LHCN-M2 (cell line): ENCODE data around the gene RNF31. TPM values are rescaled to one million over a fixed set of nuclear protein-coding genes. Genes with fewer than 3 reads are reported as not detected.
"Not testable (repeated sequence)": the region's sequence is repeated elsewhere in the genome, so short reads cannot be mapped to it uniquely, and the experiment has no call there.

Experiments
- DNase-seq: peaks from one replicate; pipeline ENCODE4 v3.0.0-alpha.2; 2012; ENCODE audit warnings: low read depth
- polyA plus RNA-seq: library from polyadenylated mRNA; unstranded; fragments of >200 nt; gene quantifications from one replicate; pipeline ENCODE4 v1.2.1, GENCODE V29; 2012; ENCODE audit warnings: missing spikeins
- total RNA-seq: library from RNA; depleted of rRNA; stranded (reverse); fragments of >200 nt; gene quantifications from 2 replicates; pipeline ENCODE4 v1.2.3, GENCODE V29; 2014; rRNA removed

The RNF31 gene
- total RNA-seq: 44.2 and 82.1 TPM in 2 replicates
- polyA plus RNA-seq: 36.6 TPM

DNA sequence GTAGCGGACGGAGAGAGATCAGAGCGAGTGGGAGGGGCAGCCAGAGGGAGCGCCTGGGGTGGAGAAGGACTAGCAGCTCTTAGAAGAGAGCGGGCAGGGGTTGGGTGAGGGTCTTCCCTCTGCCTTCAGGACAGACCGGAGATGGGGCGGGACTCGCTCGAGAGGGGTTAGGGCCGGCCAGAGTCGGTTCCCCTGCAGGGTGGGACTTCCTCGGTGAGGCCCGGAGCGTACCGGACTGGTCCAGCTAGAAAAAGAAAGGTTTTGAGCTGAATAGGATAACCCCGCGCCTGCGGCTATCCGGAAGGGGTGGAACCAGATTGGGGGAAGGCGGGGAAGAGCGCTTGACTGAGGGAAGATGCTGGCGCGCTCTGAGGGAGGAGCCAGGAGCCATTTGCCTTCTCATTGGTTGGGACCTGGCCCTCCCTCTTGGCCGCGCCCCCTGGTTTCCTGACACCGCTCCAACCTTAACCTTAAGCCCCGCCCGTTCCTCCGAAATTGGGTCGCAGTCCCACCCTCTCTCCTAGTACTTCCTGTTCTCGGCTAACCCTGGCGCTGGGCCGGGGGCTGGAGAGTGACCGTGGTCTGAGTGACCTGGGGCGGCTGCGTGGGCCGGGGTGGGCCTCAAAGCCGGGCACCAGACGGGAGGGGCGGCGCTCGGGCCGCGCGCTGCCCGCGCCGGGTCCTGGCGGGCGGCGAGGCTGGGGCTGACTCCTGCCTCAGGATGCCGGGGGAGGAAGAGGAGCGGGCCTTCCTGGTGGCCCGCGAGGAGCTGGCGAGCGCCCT is at the start of gene RNF31:
TSS of gene RNF31 (plus strand) at position 521 of the 783 bp plus-strand sequence. CDS start at position 722, 201 bp downstream.
- peak; percentile 97 for DNase-seq

DNA sequence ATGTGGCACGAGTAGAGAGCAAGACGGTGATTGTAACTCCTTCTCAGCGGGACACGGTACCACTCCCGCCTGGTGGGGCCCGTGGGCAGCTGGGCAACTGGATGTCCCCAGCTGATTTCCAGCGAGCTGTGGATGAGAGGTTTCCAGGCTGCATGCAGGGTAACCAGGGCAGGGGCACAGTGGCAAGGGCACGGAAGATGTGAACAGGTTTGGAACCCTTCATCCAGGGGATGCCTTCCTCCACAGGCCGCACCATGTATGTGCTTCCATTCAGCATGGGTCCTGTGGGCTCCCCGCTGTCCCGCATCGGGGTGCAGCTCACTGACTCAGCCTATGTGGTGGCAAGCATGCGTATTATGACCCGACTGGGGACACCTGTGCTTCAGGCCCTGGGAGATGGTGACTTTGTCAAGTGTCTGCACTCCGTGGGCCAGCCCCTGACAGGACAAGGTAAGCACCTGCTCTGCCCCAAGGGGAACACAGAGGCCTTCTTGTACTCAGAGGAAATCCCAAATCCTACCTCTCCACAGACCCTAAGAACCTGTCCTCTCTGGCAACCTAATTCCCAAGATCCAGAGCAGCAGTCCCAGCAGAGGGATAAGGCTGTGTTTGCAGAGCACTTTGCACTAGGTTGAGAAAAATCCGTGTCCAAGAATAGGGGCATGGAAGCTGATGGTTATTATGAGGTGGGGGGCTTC is 48.9 kb upstream of the RNF31 start:
- no peak for DNase-seq

DNA sequence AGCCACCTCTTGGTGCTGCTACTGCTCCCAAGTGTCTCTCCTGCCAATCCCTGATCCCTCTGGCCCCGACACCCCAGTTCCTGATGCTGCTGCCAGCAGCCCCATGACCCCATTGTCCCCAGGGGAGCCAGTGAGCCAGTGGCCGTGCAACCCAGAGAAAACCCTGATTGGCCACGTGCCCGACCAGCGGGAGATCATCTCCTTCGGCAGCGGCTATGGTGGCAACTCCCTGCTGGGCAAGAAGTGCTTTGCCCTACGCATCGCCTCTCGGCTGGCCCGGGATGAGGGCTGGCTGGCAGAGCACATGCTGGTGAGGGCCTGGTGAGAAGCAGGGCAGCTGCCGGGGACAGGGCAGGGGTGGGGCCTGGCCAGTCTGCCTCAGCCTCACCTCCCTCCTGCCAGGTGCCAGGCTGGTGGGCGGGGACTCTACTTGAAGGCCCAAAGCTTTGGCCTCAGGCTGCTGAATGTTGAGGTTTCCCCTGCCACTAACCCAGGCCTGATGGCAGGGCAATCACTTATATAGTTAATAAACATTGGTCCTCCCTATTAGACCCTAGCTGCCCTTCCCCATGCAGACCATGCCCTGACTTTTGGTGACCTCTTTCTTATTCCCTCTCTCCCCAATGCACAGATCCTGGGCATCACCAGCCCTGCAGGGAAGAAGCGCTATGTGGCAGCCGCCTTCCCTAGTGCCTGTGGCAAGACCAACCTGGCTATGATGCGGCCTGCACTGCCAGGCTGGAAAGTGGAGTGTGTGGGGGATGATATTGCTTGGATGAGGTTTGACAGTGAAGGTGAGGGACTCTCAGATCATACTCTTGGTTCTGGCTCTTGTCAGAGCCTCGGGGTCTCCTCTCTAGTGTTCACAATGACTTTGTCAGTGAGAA is 48.1 kb upstream of the RNF31 start:
- no peak for DNase-seq

DNA sequence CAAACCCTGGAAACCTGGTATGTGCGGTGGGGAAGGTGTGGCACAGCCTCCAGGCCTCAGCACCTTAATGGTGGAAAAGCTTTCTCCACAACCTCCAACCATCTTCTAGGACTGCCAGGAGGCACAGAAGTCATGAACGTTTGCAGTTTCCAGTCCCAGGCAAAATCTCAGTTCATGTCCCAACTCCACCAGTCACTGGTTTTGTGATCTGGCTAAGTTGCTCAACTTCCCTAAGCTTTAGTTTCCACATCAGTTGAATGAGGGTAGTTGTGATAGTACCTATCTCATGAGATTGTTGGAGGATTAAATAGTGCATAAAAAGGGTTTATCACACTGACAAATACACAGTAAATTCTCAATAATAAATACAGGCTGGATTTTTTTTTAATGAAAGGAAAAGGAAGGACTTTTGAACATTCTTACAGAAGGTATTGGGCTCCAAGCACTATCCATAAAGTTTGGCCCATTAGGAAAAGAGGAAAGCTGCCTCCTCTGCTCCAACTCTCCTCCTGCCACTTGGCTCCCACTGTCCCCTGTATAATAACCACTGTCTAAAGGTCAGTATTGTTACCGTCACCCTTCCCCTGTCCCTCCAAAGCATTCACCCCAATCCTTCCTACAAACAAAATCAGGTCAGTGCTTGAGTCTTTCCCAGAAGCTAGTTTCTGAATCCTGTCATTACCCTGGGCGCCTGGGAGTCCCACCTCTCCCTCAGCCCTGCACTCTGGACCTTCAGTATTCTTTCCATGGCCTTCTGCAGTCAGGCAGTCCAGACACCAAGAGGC is 46.9 kb upstream of the RNF31 start:
- DNase-seq: no peak

DNA sequence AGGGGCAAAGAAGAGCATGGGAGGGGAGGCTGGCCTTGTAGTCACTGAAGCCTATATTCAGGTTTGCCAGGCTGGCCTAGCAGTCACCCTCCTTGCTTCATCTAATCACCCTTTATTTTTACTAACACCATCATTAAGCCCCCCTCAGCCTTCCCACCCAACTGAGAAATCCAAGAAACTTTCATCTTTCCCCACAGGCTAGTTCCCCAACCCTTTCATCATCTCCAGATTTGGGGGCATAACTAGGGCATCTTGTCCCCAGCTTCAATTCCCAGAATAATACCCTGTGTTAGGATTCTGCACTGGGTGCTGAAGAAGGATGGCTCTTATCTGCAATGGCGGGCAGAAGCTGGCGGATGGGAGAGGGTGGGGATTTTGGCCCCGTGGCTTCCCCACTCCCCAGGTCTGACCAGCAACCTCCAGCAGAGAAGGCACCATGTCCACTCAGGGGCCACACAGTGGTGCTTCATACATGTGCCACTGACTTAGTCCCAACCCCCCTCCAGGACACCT is 46.3 kb upstream of the RNF31 start:
- DNase-seq: no peak

DNA sequence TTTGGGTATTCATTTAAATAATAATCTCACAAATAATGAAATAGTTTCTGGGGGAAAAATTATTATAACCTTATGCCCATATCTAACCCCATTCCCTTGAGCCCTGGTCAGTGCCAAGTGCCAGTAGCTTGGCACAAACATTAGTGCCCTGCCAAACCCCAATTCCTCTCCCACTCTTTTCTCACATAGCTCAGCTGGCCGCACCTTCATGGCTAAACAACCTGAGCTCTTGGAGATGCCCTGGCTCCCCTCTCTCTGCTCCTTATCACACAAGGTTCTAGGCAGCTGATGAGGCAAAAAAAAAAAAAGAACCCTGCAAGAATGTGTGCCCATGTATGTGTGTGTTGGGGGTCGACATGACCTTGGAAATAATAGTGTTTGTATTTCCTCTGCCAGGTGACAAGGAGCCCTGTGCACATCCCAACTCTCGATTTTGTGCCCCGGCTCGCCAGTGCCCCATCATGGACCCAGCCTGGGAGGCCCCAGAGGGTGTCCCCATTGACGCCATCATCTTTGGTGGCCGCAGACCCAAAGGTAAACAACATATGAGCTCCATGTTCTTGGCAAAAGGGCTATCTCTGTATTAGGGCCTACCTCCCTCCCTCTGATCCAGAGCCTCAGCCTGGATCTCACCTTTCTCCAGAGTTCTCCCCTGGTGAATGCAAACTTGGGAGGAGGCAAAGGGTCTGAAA is 44.8 kb upstream of the RNF31 start:
- no peak for DNase-seq

DNA sequence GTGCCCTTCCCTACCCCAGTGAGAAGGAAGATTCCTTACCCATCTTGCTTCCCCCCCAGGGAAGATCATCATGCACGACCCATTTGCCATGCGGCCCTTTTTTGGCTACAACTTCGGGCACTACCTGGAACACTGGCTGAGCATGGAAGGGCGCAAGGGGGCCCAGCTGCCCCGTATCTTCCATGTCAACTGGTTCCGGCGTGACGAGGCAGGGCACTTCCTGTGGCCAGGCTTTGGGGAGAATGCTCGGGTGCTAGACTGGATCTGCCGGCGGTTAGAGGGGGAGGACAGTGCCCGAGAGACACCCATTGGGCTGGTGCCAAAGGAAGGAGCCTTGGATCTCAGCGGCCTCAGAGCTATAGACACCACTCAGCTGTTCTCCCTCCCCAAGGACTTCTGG is 43.8 kb upstream of the RNF31 start:
- no peak for DNase-seq

DNA sequence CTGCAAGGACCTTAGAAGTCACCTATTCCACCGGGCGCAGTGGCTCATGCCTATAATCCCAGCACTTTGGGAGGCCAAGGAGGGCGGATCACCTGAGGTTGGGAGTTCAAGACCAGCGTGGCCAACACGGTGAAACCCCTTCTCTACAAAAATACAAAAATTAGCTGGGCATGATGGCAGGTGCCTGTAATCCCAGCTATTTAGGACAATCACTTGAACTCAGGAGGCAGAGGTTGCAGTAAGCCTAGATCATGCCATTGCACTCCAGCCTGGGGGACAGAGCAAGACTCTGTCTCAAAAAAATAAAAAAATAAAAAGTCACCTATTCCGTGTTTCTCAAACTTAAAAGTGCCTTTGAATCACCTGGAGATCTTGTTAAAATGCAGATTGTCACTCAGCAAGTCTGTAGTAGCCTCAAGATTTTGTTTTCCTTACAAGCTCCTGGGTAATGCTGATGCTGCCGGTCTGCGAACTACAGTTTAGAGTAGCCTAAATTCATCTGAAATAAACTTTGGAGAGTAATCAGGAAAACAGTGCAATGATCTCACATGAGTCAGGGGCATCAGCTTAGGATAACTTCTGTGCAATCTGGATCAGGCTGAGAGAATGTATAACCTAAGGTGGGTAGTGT is 41.6 kb upstream of the RNF31 start:
- DNase-seq: not testable (repeated sequence)

DNA sequence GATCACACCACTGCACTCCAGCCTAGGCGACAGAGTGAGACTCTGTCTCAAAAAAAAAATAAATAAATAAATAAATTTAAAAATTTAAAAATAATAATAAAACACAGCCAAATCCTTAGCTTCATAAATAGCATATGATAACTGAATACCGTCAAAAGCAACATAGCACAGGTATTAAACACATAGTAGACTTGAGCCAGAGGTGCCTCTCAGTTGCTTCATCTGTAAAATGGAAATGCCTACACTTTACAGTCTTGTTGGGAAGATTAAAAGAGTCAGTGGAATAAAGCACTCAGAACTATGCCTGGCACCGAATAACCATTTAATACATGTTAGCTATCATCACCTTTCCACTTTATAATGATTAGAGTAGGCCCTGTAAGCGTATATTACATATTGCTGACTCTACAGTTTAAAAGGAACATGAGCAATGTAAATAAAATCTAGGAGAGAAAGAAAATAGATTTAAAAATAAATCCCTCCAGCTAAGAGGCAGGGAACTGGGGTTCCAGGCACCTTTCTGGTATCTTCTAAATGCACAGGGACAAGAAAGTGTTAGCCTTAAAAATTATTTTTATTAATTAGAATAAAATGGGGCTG is 40.5 kb upstream of the RNF31 start:
- no peak for DNase-seq

DNA sequence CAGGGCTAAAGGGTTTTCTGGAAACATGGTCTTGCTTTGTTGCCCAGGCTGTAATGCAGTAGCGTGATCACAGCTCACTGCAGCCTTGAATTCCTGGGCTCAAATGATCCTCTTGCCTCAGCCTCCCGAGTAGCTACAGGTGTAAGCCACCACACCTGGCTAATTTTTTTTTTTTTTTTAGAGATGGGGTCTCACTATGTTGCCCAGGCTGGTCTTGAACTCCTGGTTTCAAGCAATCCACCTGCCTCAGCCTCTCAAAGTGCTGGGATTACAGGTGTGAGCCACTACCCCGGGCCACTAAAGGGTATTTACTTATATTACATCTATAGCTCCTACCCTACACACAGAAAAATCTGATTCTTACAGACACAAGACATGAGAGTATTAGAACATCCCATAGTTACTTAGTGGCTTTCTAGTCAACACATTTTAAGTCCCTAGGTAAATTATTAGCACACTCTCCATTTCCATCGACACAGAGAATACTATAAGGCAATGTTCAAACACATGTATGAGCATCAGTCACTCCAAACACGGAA is 38.9 kb upstream of the RNF31 start:
- no peak for DNase-seq

DNA sequence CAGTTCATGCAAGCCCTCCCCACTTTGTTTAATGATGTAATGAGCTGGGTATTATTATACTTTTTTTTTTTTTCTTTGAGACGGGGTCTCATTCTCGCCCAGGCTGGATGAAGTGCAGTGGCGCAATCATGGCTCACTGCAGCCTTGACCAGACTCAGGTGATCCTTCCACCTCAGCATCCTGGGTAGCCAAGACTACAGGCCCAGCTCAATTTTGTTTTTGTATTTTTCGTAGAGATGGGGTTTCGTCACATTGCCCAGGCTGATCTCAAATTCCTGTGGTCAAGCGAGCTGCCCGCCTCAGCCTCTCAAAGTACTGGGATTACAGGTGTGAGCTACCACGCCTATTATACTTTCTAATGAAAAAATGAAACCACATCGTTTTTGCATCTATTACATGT is 37.2 kb upstream of the RNF31 start:
- no peak for DNase-seq

DNA sequence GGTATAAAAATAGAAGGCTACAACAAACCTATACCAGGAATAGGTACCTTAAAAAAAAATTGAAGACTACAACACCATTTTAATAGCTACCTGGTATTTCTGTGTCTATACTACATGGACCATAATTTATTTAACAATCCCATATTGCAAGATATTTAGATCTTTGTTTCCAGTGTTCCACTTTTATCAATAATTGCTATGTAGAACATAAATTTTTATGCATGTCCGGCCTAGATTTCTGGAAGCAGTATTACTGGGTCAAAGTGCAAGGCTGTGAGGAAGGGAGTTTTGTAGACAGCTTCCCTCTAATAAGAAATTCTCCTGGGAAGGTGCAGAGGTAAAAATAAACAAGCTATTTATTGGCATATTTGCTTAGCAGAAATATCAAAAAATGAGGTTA is 36.8 kb upstream of the RNF31 start:
- no peak for DNase-seq

DNA sequence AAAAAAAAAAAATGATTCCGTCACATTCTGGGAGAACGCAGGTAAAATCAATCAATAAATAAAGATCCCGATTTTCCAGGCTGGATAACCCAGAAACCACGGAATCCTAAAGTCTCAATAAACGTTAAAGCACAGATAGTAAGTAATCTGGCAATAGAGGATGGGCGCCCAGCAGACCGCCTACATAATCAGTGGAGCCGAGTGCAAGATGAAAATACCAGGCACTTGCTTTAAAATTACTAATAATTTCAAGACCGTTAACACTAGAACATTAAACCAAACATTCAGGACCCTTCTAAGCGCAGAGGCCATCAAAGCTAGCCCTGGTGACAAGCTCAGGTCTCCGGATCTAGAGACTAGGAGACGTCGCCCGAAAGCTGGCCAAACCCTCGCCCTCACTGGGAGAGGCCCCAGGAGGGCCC is 33.9 kb upstream of the RNF31 start:
- no peak for DNase-seq

DNA sequence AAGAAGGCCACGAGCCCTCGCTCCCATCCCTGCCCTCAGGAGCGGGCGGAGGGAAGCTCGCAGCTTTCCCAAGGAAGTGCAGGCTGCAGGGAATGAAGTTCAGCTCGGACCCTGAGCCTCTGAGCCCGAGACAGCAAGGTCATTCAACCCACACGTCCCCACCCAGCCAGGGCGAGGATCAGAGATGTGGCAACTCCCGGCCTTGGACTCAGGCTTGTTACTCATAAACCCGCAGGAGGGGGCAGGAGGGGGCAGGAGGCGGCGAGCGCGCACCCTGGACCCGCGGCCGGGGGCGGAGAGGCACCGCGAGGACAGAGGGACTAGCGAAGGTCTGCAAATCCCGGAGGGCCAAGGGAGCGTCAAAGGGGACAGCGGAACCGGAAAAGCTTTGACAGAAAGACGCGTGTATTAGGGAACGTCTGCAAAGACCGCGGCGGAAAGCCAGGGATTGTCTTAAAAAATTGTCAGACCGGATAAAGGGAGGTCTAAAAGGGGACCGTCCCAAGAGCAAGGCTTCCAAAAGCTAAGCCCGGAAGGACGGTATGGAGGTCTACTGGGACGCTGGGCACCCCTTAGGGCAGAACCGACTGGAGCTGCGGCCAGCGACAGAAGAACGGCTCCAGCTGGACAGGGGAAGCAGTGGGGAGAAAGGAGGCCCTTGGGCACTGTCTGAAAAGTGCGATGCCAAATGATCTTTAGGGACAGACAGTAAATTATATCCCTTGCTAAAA is 33.3 kb upstream of the RNF31 start:
- peak; percentile 91 for DNase-seq

DNA sequence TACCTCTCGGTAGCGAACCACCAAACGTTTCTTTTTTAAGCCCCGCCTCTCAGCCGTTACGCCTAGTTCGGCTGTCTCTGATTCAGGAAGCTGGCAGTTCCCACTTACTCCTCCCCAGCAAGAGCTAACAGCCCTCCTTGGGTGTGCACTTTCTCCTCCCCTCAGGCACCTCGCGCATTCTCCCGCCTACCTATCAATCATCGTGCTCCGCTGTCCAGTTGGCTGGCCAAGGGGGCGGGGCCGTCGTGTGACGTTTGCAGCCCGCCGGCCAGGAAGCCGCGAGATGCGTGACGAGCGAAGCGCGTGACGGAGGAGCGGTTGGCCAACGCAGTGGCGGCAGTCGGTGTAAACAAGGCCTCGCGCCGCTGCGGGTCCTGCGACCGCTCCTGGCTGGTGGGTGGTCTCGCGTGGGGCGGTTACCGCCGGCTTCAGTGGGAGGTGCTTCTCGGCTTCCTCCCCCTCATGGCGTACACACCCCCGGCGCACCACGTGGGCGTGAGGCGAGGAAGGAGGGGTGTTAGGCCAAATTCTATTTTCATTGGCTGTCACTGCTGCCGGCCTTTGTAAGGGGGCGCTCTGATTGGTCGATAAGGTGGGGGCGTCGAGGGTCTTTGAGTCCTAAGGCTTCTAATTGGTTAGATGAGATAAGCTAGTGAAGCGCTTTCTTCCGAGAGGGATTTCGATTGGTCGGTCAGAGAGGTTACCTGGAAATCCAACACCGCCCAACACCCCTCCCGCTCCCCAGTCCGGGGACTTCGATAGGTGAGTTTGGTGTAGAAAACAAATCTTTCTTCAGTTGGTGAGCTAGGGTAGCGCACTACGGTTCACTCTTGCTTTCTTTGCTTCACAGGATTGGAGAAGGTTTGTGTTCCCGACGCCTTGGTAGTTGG is 32.5 kb upstream of the RNF31 start, which contains the start of the genes DCAF11 and NRL:
TSS of gene DCAF11 (plus strand) at position 246 of the 890 bp plus-strand sequence. CDS start 818 bp downstream, outside the sequence.
TSS of gene NRL (minus strand) at position 418 of the 890 bp plus-strand sequence. CDS start 32,101 bp downstream, outside the sequence.
- DNase-seq: peak; percentile 100

DNA sequence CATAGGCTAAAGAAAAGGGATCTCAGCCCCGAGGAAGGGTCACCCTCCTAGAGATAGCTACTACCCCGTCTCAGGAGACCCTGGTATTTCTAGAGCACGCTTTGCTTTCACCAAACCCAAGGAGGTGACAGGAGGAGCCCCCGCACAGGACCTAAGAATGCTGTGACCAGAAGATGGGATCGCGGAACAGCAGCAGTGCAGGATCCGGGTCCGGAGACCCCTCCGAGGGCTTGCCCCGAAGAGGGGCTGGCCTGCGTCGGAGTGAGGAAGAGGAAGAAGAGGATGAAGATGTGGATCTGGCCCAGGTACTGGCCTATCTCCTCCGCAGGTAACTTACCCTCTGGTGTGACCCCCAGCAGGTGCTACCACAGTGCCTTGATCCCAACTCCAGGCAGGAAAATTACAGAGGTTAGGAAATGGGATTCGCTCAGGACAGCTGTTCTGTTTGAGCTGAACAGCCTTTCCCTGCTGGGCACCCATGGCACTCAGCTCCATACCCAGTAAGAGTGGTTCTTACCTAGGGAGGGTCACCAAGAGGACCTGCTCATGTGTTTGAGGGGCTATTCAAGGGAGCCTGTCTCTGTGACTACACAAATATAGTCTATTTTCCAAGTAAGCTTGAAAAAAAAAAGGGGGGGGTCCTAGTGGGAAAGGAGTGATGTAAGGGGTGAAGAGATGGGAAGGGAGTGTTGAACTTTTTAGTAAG is 31.7 kb upstream of the RNF31 start:
- no peak for DNase-seq
